Medulla oblongata (tissue), 1 donor: ENCODE measurements around the gene FCHSD2.
"Not testable (repeated sequence)": the region's sequence is repeated elsewhere in the genome, so short reads cannot be mapped to it uniquely, and the experiment has no call there.

Source experiments
- DNase-seq: peaks from one replicate; pipeline ENCODE4 v3.0.0-alpha.2; 2015; ENCODE audit errors: extremely low spot score

FCHSD2 gene

DNA sequence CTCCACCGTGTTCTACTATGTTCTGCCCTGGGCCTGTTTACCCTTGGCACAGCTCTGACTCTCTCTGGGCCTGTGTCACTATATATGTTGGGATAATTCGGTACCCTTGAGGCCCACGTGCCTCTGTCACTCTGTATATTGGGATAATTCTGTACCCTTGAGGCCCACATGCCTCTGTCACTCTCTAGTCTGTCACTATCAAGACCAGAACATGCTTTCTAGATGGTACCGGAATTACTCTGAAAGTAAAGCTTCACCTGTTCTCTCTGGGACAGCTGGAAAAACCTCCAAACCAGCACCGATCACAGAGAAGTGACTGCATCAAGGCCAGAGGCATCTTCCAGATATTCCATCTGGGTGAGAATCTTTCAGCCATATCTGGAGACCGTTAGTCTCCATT lies 9.3 kb upstream of the FCHSD2 start:
- DNase-seq: no peak

DNA sequence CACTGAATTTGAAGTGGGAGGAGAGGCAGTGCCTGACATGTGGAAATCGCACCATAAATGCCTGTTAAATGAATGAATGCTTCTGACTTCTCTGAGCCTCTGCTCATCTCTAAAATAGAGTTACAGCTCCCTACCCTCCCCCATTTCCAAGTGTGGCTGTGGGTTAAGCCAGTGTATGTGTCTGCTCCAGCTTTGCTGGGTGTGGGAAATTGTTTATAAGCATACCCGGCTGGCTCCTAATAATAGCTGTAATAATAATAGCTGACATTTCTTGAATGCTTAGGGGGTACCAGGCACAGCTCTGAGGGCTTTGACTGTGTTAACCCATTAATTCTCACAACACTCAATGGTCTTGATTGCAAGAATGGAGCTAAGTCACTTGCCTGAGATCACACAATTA lies 7.0 kb upstream of the FCHSD2 start:
- no peak for DNase-seq

GRCh38 chr11:73147771-73148681 lies 5.9 kb upstream of the FCHSD2 start:
- DNase-seq: no peak

- no peak for DNase-seq
Measured at GRCh38 chr11:73145986-73146575, 4.0 kb upstream of the FCHSD2 start.

DNA sequence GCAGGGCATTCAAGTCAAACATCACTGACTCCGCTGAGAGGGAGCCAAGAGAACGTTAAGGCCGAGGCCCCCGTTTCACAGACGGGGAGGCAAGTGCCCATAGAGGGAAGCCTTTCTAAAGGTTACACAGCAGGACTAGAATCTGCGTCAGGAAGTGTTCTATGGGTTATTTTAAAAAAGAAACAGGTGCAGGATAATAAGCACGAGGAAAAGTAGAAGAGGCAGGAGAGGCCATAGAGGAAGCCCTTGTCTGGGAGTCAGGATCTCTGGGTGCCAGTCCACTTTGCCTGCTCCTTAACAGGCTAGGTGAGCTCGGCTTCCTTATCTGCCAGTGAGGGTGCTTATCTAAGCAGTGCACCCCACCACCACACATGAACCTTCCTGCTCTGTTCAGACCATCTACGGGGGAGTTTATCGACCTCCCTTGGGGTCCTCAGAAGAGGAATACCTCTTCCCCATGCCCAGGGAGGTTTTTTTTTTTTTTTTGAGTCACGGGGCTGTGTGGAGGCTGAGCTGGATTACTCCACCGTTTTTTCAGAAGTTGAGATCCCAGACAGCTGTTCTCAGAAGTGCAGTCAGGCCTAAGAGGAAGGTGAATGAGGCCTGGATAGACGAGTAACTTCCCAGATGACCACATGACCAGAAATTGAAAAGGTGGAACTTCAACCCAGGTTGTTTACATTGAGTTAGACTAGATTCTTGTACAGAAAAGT lies 1.2 kb upstream of the FCHSD2 start:
- peak; percentile 55 for DNase-seq

DNA sequence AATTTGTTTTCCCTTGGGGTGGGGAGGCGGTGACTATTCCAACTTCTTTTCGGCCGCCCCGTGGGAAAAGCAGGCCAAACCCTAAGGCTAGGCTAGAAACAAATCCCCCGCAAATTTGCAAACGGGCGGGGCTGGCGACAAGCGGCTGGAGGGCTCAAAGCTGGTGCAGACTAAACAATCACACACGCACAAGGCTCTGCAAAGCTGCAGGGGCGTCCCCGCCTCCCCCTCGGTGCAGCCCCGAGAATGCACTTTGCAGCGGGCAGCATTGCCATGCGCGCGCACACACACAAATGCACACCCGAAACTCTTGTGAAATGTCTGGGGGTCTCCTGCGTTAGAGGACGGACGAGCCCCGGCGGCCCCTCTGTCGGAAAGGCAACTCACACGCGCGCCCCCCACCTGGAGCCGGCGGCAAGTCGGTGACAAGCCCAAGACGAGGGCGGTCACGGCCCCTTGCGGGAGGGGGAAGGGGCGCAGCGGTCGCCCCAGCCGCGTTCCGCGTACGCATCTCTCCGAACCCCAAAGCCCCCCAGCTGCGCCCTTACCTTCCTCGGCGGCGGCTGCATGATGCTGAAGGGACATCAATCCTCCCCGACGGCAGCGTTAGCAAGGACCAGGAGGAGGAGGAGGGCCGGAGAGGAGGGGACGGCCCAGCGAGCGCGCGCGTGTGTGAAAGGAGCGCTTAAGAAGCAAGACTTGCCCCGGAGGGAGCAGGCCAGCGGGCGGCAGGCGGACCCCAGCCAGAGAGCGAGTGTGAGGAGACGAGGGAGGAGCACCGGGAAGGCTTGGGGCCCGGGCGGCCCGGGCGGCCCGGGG lies 600 bp downstream of the FCHSD2 start:
- peak; percentile 54 for DNase-seq

DNA sequence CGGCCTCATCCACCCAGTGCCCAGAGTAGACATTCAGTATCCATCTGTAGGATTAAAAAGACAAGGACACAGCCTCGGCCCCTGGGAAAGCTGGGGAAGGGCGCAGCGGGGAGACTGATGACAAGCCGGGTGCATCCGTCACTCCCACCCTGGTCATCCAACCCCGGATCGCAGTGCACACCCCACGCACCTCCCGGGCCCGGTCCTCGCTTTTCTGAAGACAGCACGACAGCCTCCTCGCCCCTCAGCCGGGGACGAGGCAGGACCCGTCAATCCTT lies 1.1 kb downstream of the FCHSD2 start:
- DNase-seq: no peak

DNA sequence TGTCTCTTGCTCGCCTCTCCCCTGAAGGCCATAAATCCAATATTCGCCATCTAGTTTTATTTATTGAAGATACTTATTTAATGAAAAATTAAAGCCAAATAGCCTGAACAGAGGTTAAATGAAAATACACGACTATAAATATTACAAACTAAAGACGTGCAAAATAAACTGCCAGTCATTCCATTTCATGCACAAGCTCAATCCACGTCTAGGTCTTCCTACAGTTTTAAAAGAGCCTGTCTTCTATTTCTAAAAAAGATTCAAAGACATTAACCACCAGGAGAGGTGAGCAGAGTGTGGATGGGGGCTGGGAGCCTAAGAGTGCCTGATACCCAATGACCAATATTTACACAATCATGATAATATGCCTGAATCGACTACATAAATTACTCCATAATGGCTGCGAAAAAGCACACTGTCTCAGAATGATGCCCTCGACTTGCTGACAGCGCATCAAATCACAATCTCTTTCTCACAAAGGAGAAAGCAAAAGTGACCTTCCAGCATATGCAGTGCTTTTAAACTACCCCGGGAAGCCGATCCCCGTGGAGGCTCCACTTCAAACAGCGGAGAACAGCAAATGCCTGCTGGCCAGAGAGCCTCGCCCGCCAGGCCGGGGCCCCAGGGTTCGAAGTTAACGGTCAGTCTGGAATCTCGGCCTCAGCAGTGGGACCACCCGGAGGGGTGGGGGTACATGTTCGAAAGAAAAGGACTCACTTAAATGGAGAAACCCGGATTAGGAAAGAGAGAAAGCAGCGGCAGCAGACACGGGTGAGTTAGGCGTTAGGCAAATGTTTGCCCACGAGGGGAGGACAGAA lies 1.7 kb downstream of the FCHSD2 start:
- peak; percentile 23 for DNase-seq

DNA sequence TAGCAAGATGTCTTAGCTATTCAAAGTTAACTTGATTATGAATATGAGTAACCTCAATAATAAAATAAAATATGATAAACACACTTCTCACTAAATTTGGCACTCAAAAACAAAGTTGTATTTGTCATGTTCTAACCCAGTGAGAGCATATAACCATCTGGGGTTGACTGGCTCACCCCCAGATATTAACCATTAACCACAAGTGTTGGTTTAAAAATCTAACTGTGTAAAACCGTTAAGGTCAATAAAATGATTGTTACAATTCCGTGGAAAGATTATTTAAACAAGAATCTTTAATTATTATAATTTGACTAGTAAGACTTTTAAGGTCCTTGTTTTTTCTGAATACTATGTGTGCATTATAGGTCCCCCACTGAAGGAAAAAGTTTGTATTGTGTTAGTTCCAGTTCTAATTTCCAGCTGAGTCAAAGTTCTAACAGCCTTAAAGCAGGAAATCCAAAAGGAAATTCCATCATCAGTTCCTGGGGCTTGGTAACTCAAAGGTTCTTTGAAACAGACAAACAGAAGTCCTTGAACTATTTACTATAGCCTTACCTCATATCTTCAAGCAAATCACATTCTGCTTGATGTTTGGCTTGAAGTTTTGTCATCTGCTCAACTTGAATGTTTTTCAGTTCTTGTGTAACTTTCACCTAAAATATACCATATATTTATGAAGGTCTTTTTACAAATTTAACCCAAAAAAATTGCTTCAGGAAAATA lies 2.5 kb downstream of the FCHSD2 start:
- DNase-seq: no peak

DNA sequence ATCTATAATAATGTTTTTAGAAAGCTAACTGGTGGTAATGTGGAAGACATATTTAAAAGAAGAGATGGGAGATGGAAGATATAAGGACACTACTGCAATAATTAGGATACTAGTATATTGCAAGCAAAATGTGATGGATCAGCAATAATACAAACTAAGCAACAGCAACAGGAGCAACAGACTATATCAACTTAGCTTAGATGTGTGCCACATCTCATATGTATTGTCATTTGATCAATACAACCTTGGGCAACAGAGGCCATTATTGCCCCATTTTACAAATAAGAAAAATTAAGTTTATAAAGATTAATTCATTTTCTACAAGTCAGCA lies 4.2 kb downstream of the FCHSD2 start:
- no peak for DNase-seq

- DNase-seq: peak; percentile 44
Measured at GRCh38 chr11:73137262-73137943, 4.7 kb downstream of the FCHSD2 start.

DNA sequence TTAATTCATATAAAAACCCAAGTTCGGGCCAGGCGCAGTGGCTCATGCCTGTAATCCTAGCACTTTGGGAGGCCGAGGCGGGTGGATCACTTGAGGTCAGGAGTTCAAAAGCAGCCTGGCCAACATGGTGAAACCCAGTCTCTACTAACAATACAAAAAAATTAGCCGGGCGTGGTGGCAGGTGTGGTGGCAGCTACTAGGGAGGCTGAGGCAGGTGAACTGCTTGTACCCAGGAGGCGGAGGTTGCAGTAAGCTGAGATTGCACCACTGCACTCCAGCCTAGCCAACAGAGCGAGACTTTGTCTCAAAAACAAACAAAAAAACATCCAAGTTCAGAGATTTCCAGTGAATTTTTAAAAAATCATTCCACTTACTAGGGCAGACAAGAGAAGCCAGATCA lies 5.4 kb downstream of the FCHSD2 start:
- DNase-seq: not testable (repeated sequence)

DNA sequence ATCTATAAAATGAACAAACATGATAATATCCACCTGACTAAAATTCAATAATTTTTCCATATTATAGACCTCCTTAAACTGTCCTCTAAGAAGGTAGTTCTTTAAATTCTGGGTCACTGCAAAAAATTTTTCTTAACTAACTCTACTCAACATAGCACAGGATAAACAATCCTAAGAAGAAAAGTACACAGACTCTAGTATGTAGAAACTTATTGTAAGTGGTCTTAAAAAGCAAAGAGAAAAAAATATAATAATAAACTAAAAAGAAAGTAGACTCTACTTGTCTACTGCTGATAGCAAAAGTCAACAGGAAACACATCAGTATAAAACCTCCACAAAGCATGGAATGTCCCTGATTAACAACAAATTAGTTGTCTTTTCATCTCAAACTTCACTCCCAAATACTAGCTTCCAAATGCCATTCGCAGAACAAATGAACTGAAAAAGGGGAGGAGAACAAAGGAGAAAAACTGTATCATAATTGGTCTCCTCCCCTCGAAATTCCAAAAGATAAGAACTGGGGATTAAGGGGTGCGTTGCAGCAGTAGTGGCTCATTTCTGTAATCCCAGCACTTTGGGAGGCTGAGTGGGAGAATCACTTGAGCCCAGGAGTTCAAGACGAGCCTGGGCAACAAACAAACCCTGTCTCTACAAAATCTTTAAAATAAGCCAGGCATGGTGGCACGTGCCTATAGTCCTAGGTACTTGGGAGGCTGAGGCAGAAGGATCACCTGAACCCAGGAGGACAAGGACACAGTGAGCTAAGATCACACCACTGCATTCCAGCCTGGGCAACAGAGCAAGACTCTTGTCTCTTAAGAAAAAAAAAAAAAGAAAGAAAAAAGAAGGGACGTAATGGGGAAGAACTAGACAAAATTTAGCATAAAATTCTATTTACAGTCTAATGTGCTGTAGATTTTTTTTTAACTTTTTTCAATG lies 6.5 kb downstream of the FCHSD2 start:
- DNase-seq: no peak

DNA sequence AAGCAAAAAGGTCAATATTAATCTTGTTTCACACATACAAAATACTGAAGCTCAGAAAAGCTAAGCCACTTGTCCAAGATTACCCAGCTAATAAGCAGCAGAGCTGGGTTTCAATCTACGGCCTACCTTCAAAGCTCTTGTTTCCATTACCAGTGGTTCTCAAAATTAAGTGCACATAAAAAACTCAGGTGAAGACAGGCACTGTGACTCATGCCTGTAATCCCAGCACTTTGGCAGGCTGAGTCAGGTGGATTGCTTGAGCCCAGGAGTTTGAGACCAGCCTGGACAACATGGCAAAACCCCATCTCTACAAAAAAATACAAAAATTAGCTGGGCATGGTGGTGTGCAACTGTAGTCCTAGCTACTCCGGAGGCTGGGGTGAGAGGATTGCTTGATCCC lies 9.8 kb downstream of the FCHSD2 start:
- DNase-seq: not testable (repeated sequence)

DNA sequence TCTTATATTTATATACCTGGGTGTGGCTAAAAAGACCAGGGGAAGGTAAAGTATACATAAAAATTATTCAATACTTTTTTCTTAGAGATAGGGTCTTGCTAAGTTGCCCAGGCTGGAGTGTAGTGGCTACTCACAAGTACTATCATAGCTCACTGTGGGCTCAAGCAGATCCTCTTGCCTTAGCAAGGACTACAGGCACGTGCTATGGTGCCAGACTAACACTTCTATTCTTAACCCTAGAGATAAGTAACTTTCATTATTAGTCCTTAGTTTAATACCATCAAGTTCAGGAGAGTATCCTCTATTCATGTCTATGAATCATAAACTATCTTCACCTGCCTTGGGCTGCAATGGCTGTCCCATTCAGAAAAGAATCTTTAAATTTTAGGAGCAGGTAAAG lies 11.9 kb downstream of the FCHSD2 start:
- no peak for DNase-seq

- no peak for DNase-seq
Measured at GRCh38 chr11:73129198-73129597, 12.9 kb downstream of the FCHSD2 start.

DNA sequence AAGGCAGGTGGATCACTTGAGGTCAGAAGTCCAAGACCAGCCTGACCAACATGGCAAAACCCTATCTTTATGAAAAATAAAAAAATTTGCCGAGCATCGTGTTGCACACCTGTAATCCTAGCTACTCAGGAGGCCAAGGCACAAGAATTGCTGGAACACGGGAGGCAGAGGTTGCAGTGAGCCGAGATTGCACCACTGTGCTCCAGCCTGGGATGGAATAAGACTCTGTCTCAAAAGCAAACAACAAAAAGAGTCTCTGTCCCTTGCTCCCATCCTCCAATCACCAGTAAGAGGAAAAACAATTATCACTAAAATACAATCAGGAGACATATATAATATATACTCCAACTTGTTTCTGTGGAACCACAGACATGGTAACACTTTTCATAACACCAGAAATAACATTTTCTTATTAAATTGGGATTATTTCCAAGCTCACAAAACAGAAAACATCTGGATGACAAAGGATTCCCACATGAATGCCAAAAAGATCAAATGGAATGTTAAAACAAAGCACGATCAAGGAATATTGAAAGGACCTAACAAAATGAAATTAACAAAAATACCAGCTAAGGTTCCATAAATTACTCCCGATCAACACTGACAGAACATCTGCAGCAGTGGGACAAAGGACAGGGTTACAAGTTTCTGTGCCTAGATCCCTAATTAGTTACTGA lies 15.2 kb downstream of the FCHSD2 start:
- peak; percentile 24 for DNase-seq

DNA sequence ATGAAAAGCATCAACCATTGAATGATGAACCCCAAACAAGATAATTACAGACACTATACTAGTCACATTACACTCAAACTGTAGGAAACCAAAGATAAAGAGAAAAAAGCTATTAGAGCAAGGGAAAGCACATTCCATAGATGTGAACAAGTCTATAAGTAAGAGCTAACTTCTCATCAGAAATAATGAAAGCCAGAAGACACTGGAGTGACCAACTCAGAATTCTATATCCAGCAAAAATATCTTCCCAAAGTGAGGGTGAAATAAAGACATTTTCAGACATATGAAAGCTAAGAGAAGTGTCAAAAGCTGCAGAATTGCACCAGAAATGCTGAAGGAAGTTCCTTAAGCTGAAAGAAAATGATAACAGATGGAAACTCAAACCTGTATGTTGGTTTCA lies 17.3 kb downstream of the FCHSD2 start:
- no peak for DNase-seq
